ENCODE measurements around the gene PDS5A. TPM values are rescaled to one million over a fixed set of nuclear protein-coding genes. Genes with fewer than 3 reads are reported as not detected.

PDS5A gene
- total RNA-seq, 1 experiment from 2014 or later = 78.8 TPM

GRCh38 chr4:39823191-39823590 lies 154.5 kb downstream of the PDS5A start:
- H3K36me3 Mint-ChIP-seq (ENCODE audit: insufficient read depth, unreplicated experiment) = peaks cover 65% of the 10 kb centered on the region
- H3K4me3 ChIP-seq (ENCODE audit: low read depth, low read length) = no peak overlapping the region
- H3K27me3 Mint-ChIP-seq (ENCODE audit: insufficient read depth, unreplicated experiment) = no peaks in the 10 kb centered on the region
- H3K9me3 Mint-ChIP-seq (ENCODE audit: unreplicated experiment) = no peaks in the 10 kb centered on the region
- ChIA-PET POLR2A (no interaction called here), CTCF (no interaction called here)
- no peaks in the 10 kb centered on the region for H3K9me3 ChIP-seq
- intact Hi-C loops (cut with micrococcal nuclease; ENCODE audit: unreplicated experiment) = no loop called here
- no peaks in the 10 kb centered on the region for H3K4me1 ChIP-seq
- no peak overlapping the region for H3K4me3 Mint-ChIP-seq (ENCODE audit: unreplicated experiment)
- no peaks in the 10 kb centered on the region for H3K4me1 Mint-ChIP-seq (ENCODE audit: low read depth, unreplicated experiment)
- H3K36me3 ChIP-seq (ENCODE audit: control insufficient read depth, insufficient read depth, low read length) = no peaks in the 10 kb centered on the region
- no TSS peak for BruUV-seq (replicated peaks)
- peak overlapping the region; percentile 39 for H3K27ac Mint-ChIP-seq (ENCODE audit: unreplicated experiment)
- TF ChIP-seq, protein P1, sequence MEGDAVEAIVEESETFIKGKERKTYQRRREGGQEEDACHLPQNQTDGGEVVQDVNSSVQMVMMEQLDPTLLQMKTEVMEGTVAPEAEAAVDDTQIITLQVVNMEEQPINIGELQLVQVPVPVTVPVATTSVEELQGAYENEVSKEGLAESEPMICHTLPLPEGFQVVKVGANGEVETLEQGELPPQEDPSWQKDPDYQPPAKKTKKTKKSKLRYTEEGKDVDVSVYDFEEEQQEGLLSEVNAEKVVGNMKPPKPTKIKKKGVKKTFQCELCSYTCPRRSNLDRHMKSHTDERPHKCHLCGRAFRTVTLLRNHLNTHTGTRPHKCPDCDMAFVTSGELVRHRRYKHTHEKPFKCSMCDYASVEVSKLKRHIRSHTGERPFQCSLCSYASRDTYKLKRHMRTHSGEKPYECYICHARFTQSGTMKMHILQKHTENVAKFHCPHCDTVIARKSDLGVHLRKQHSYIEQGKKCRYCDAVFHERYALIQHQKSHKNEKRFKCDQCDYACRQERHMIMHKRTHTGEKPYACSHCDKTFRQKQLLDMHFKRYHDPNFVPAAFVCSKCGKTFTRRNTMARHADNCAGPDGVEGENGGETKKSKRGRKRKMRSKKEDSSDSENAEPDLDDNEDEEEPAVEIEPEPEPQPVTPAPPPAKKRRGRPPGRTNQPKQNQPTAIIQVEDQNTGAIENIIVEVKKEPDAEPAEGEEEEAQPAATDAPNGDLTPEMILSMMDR (IDR thresholded peaks at IDR 0.05; ENCODE audit: insufficient read depth in 1 of 2, low read depth in 1 of 2, low read length in 1 of 2, severe bottlenecking in 1 of 2, unreplicated experiment in 1 of 2) = no peak
- no peak for DNase-seq
- no peaks in the 10 kb centered on the region for H3K27me3 ChIP-seq (replicated peaks; ENCODE audit: control insufficient read depth, insufficient read depth, low read length)

- H3K36me3 ChIP-seq (ENCODE audit: control insufficient read depth, insufficient read depth, low read length) = no peaks in the 10 kb centered on the region
- BruUV-seq (replicated peaks) = no TSS peak
- no peaks in the 10 kb centered on the region for H3K27me3 ChIP-seq (replicated peaks; ENCODE audit: control insufficient read depth, insufficient read depth, low read length)
- Mint-ChIP-seq H3K27me3 (ENCODE audit: insufficient read depth, unreplicated experiment) (no peaks in the 10 kb centered on the region), H3K9me3 (ENCODE audit: unreplicated experiment) (no peaks in the 10 kb centered on the region), H3K27ac (ENCODE audit: unreplicated experiment) (no peak overlapping the region), H3K36me3 (ENCODE audit: insufficient read depth, unreplicated experiment) (peaks cover 60% of the 10 kb centered on the region), H3K4me1 (ENCODE audit: low read depth, unreplicated experiment) (no peaks in the 10 kb centered on the region), H3K4me3 (ENCODE audit: unreplicated experiment) (no peak overlapping the region)
- intact Hi-C loops (cut with micrococcal nuclease; ENCODE audit: unreplicated experiment) = no loop called here
- no peaks in the 10 kb centered on the region for H3K9me3 ChIP-seq
- no peak for DNase-seq
- H3K4me3 ChIP-seq (ENCODE audit: low read depth, low read length) = no peak overlapping the region
- TF ChIP-seq, protein P1 (IDR thresholded peaks at IDR 0.05; ENCODE audit: insufficient read depth in 1 of 2, low read depth in 1 of 2, low read length in 1 of 2, severe bottlenecking in 1 of 2, unreplicated experiment in 1 of 2) = no peak
- no peaks in the 10 kb centered on the region for H3K4me1 ChIP-seq
- ChIA-PET CTCF (no interaction called here), POLR2A (no interaction called here)
Measured at GRCh38 chr4:39822662-39823061, 155.0 kb downstream of the PDS5A start.

DNA sequence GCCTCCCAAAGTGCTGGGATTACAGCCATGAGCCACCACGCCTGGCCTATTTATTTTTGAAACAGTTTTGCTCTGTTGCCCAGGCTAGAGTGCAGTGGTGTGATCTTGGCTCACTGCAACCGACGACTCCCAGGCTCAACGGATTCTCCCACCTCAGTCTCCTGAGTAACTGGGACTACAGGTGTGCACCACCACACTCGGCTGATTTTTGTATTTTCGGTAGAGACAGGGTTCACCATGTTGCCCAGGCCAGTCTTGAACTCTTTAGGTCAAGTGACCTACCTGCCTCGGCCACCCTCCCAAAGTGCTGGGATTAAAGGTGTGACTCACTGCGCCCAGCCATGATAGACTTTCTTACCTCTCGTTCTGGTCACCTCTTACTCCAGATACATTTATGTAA lies 155.8 kb downstream of the PDS5A start:
- H3K27me3 Mint-ChIP-seq (ENCODE audit: insufficient read depth, unreplicated experiment) = no peaks in the 10 kb centered on the region
- intact Hi-C loops (cut with micrococcal nuclease; ENCODE audit: unreplicated experiment) = no loop called here
- ChIA-PET POLR2A (no interaction called here), CTCF (no interaction called here)
- TF ChIP-seq, protein P1 (IDR thresholded peaks at IDR 0.05; ENCODE audit: insufficient read depth in 1 of 2, low read depth in 1 of 2, low read length in 1 of 2, severe bottlenecking in 1 of 2, unreplicated experiment in 1 of 2) = no peak
- no peak overlapping the region for H3K27ac Mint-ChIP-seq (ENCODE audit: unreplicated experiment)
- no TSS peak for BruUV-seq (replicated peaks)
- no peaks in the 10 kb centered on the region for H3K27me3 ChIP-seq (replicated peaks; ENCODE audit: control insufficient read depth, insufficient read depth, low read length)
- no peaks in the 10 kb centered on the region for H3K4me1 Mint-ChIP-seq (ENCODE audit: low read depth, unreplicated experiment)
- no peaks in the 10 kb centered on the region for H3K36me3 ChIP-seq (ENCODE audit: control insufficient read depth, insufficient read depth, low read length)
- no peak for DNase-seq
- no peak overlapping the region for H3K4me3 Mint-ChIP-seq (ENCODE audit: unreplicated experiment)
- peaks cover 59% of the 10 kb centered on the region for H3K36me3 Mint-ChIP-seq (ENCODE audit: insufficient read depth, unreplicated experiment)
- no peaks in the 10 kb centered on the region for H3K4me1 ChIP-seq
- no peaks in the 10 kb centered on the region for H3K9me3 ChIP-seq
- no peak overlapping the region for H3K4me3 ChIP-seq (ENCODE audit: low read depth, low read length)
- H3K9me3 Mint-ChIP-seq (ENCODE audit: unreplicated experiment) = no peaks in the 10 kb centered on the region
